Pancreas (tissue), 10 donors: ENCODE results near the gene ZNF677. TPM values are rescaled to one million over a fixed set of nuclear protein-coding genes. Genes with fewer than 3 reads are reported as not detected.
"Not testable (repeated sequence)": the region's sequence is repeated elsewhere in the genome, so short reads cannot be mapped to it uniquely, and the experiment has no call there.

Experiments
- ATAC-seq, 4 donors: fragments of 200-7000 bp; cut with Tn5 transposase; one replicate each; pipeline versions ENCODE4 v1.8.0 to v1.9.1; 2020; ENCODE audit warnings: mild to moderate bottlenecking in 4 of 4, moderate library complexity in 4 of 4
- DNase-seq, 6 donors: peaks; one replicate each; pipeline ENCODE4 v3.0.0-alpha.2; 2020
- FAIRE-seq: peaks from 2 replicates; lab custom pipeline; 2012; peaks lifted over from hg19 to GRCh38; lab: Jason Lieb, UNC
- H3K27ac ChIP-seq, 4 donors: fragments of 200-600 bp; sonication (generic); 1 replicate in 3 of 4; 2 replicates in 1 of 4; pipeline versions ENCODE4 v1.5.0 to v1.8.0; 2020
- H3K27me3 ChIP-seq, 4 donors: fragments of 200-600 bp; one replicate each; pipeline ENCODE4 v1.8.0; 2021
- H3K36me3 ChIP-seq, 3 donors: fragments of 200-600 bp; sonication (generic) in 1 of 3; one replicate each; pipeline versions ENCODE4 v1.5.0 to v1.8.0; 2020 to 2021
- H3K4me1 ChIP-seq, 3 donors: fragments of 200-600 bp; one replicate each; pipeline ENCODE4 v1.8.0; 2021
- H3K4me3 ChIP-seq, 4 donors: fragments of 200-600 bp; sonication (generic) in 2 of 4; one replicate each; pipeline versions ENCODE4 v1.5.0 to v1.8.0; 2020 to 2021
- H3K9me3 ChIP-seq, 4 donors: fragments of 200-600 bp; one replicate each; pipeline ENCODE4 v1.8.0; 2021
- WGBS, 2 donors: extraction: QIAGEN DNeasy Blood & Tissue Kit; methylation state at CpG; one replicate each; pipeline ENCODE4 v1.1.7; 2013; 5-methylcytosine and 5-hydroxymethylcytosine counted together
- intact Hi-C, 3 donors: fragments of 100-400 bp; cut with DNase I; formaldehyde crosslinking; loops; one replicate each; pipeline versions ENCODE4 v1.11.1 to v1.14.2; 2022
- polyA plus RNA-seq, 2 donors: library from polyadenylated mRNA; stranded (reverse); fragments of 200-250 nt; gene quantifications; one replicate each; pipeline ENCODE4 v1.2.3, GENCODE V29; 2013
- total RNA-seq, 6 donors: library from RNA; stranded (reverse); fragmentation: NEBNext Ultra II Directional in 4 of 6; extraction: Animal tissue kit (Norgen Biotek cat#: 25700) in 4 of 6; gene quantifications; one replicate each; pipeline versions ENCODE4 v1.2.1 to v1.2.4, GENCODE V29; 2021 to 2023
- TF ChIP-seq, protein P1 (sequence below), 4 donors: fragments of 200-600 bp; sonication (generic) in 3 of 4; IDR thresholded peaks; one replicate each; pipeline versions ENCODE4 v1.5.0 to v1.8.0; 2021; ENCODE audit warnings: antibody characterized with exemption in 4 of 4
- donor health status: healthy with polysubstance abuse.
- donor health status: DM: no; HTN: no; CAD: no; lungs with moderate emphysema.
- donor health status: DM: no; HTN: no; CAD: no.
- donor health status: control.
- donor health status: control.
- donor health status: Bipolar disorder and iron deficiency.
- donor health status: DM: yes; HTN: yes; CAD: no.
- donor health status: DM: no; HTN: no; CAD: no.
- donor health status: DM: no; HTN: no; CAD: no.
- donor health status: DM: yes; HTN: yes; CAD: no.

The ZNF677 gene
- total RNA-seq = 1 to 10 TPM; 2.6 to 9.7 (median 5.0) TPM
- polyA plus RNA-seq = 1 to 10 TPM; 3.0 to 5.8 TPM

DNA sequence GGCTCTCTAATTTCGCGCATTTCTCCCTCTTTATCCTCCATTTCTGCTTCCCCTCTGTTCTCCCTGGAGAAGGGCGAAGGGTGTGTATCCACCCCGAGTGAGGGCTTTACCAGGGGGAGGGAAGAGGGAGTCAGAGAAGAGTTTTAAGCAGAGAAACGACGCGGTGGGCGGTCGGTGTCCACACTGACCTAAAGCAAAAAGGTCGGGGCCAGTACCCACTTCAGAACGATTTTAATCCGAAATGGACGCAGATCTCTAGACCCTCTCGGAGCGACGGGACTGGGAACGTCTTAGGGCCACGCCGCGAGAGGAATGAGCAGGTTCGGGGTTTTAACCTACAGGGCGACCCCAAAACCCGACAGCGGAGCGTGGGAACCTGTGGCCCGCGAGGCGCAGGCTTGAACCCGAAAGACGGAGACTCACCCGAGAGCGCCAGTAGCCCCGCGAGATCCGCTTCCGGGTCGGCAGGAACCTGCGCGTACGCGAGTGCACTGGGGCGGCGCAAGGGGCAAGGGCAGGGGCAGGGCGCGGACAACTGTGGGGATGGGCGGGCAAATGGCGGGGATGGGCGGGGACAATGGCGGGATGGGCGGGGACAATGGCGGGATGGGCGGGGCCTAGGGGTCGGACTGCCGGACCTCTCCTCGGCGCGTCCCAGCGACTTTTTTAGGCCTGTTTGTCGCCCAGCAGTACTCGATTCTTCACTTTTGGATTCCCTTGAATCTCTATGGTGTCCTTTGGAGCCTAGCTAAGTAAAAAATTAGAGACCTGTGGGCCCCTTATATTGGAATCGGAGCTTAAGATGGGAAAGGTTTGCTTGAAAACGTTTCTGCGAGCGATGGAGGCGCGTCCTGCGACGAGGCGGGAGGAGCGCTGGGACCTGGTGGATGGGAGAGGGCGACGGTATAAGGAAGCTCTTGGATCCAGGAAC lies at the start of gene ZNF677:
Gene ZNF677 (minus strand): TSS at position 463 of the 931 bp plus-strand sequence. CDS start 3,323 bp downstream, outside the sequence.
- no peak for FAIRE-seq
- H3K4me1 ChIP-seq = no peaks in the 10 kb centered on the region
- H3K9me3 ChIP-seq = peaks cover 0 to 3% (median 0%) of the 10 kb centered on the region in 4 donors

DNA sequence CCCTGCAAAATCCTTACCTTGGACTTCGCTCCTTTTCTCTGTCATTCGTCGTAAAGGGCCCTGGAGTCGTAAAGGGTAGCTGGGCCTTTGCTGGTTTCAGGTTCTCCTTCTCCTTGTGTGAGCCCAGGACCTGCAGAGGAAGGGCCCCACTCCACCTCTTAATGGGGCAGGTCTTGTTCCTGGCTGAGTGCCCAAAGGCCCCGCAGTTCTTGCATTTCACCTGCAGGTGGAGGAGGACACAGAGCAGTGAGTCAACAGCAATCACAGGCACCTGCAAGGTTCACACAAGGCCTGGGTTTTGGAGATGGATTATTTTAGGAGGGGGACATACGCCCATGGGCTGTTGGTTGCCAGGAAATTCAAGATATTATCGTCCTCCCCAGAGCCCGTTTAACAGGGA lies 46.7 kb upstream of the ZNF677 start:
- intact Hi-C loops = not testable (repeated sequence)

More for the DNA sequence above, at the start of gene ZNF677:
- Histone ChIP-seq H3K27ac (peak within 1 kb of the TSS; percentile 8 to 66 (median 34)), H3K27me3 (no peaks in the 10 kb centered on the region), H3K36me3 (peaks cover 0 to 21% (median 13%) of the 10 kb centered on the region in 3 donors), H3K4me3 (peak within 1 kb of the TSS; percentile 70 to 83 (median 75))
- intact Hi-C loops = no loop called here
- WGBS, 2 donors = 2 to 3% methylated on average over 68 to 72 of the region's 72 CpGs
- DNase-seq (peak; percentile 80 to 96 (median 88)), ATAC-seq (peak; percentile 99 to 100 (median 100))
- TF ChIP-seq, protein P1, sequence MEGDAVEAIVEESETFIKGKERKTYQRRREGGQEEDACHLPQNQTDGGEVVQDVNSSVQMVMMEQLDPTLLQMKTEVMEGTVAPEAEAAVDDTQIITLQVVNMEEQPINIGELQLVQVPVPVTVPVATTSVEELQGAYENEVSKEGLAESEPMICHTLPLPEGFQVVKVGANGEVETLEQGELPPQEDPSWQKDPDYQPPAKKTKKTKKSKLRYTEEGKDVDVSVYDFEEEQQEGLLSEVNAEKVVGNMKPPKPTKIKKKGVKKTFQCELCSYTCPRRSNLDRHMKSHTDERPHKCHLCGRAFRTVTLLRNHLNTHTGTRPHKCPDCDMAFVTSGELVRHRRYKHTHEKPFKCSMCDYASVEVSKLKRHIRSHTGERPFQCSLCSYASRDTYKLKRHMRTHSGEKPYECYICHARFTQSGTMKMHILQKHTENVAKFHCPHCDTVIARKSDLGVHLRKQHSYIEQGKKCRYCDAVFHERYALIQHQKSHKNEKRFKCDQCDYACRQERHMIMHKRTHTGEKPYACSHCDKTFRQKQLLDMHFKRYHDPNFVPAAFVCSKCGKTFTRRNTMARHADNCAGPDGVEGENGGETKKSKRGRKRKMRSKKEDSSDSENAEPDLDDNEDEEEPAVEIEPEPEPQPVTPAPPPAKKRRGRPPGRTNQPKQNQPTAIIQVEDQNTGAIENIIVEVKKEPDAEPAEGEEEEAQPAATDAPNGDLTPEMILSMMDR (IDR thresholded peaks at IDR 0.05) = no peak

DNA sequence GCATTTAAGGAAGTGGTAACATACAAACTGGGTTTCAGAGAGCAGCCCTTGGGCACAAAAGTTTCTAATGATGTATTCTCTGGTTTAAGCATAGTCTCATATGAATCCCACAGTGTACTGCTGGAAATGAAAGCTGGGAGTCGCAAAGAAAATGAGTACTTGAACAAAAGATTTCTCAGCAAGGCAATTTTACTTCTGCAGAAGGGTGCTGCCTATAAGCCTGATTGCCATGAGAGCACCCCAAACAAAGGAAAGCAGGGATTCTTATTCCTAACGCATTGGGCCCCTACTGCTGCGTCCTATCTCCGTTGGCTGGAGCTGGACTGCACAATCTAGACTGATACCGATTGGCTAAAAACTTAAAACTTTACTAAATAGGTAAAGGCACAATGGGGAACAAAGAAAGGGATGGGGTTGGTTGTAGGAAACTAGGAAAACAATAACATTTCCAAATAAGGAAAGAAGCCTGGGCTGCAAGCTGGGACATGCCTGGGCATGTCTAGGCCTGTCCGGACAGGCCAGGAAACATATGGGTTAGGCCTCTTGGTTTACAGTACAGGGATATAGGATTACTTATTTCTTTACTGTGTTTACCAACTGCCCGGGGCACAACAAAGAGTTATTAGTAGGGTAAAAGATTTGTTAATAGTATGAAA lies 40.2 kb upstream of the ZNF677 start:
- intact Hi-C loops = no loop called here
- DNase-seq (no peak), ATAC-seq (no peak), FAIRE-seq (no peak)
- H3K9me3 ChIP-seq = peaks cover 0 to 4% (median 0%) of the 10 kb centered on the region in 4 donors
- H3K27ac ChIP-seq = no peak overlapping the region
- WGBS, 2 donors = 70 to 71% methylated on average over 7 of the region's 7 CpGs
- TF ChIP-seq, protein P1 (IDR thresholded peaks at IDR 0.05) = no peak
- H3K27me3 ChIP-seq = no peaks in the 10 kb centered on the region
- no peak overlapping the region for H3K4me3 ChIP-seq
- no peaks in the 10 kb centered on the region for H3K4me1 ChIP-seq
- no peaks in the 10 kb centered on the region for H3K36me3 ChIP-seq

More for the DNA sequence above, 46.7 kb upstream of the ZNF677 start:
- not testable (repeated sequence) for H3K27me3 ChIP-seq, H3K4me1 ChIP-seq, DNase-seq, ATAC-seq, H3K9me3 ChIP-seq, H3K36me3 ChIP-seq, H3K27ac ChIP-seq, H3K4me3 ChIP-seq, FAIRE-seq
- 5 to 22% methylated on average over 1 of the region's 8 CpGs for WGBS, 2 donors

DNA sequence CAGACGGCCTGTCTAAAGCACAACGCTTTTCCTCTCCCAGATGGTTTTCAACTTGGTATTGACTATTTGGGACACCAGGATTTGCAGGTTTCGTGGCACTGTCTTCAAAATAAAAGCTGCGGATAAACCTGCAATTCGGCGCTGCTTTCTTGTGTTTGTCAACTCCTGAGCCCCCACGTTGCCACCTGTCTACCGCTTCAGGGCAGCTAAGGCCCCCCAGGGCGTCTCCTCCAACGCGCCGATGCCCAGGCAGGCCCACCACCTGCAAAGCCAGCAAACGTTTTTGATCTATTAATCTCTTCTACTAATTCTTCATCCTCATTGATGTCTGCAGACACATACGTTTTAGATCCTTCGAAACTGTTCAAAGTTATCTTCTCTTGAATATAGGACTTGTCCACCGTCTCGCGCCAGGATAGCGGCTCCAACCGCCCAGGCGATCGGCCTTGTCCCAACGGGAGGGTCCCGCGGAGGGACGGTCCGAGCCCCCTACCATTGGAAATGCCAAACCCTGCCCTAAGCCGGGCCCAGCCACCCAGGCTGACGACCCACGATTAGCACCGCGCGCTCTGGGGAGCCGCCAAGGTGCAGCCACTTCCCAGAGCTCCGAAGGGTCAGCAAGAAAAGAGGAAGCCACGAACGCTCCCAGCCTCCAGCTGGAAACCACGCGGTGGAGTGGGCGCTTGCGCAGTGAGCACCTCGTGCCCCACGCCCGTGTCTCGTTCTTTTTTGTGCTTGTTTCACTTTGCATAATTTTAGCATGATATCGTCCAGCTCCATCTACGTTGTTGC lies 36.3 kb upstream of the ZNF677 start:
- TF ChIP-seq, protein P1 (IDR thresholded peaks at IDR 0.05) = no peak
- DNase-seq = no peak
- no peak for FAIRE-seq
- H3K36me3 ChIP-seq = no peaks in the 10 kb centered on the region
- H3K4me1 ChIP-seq = no peaks in the 10 kb centered on the region
- no peak overlapping the region for H3K27ac ChIP-seq
- peaks cover 0 to 4% (median 0%) of the 10 kb centered on the region in 4 donors for H3K9me3 ChIP-seq
- no peaks in the 10 kb centered on the region for H3K27me3 ChIP-seq
- no peak for ATAC-seq
- intact Hi-C loops = no loop called here
- WGBS, 2 donors = 81 to 85% methylated on average over 47 of the region's 47 CpGs
- no peak overlapping the region for H3K4me3 ChIP-seq

DNA sequence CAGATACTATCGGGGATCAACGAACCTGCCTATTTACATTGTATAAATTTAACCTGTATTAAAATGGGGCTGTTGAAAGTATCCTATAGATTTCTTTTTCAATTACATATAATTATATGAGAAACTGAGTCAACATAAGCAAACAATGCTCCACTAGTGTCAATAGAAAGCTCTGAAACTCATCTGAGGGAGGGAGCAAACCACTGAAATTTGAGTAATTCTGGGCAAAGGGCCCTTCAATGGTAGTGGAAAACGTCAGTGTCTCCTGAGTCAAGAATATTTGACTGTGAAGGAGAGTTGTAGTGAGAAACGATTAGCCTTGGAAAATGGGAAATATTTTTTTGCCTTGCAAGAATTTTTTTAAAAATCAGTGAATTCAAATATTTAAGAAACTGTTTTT lies 30.4 kb upstream of the ZNF677 start:
- H3K27ac ChIP-seq = no peak overlapping the region
- ATAC-seq (no peak), FAIRE-seq (no peak), DNase-seq (no peak)
- intact Hi-C loops = no loop called here
- H3K27me3 ChIP-seq = no peaks in the 10 kb centered on the region
- TF ChIP-seq, protein P1 (IDR thresholded peaks at IDR 0.05) = no peak
- H3K9me3 ChIP-seq = no peaks in the 10 kb centered on the region
- WGBS, 2 donors = 47 to 56% methylated on average over 4 of the region's 4 CpGs
- no peaks in the 10 kb centered on the region for H3K36me3 ChIP-seq
- no peaks in the 10 kb centered on the region for H3K4me1 ChIP-seq
- H3K4me3 ChIP-seq = no peak overlapping the region

DNA sequence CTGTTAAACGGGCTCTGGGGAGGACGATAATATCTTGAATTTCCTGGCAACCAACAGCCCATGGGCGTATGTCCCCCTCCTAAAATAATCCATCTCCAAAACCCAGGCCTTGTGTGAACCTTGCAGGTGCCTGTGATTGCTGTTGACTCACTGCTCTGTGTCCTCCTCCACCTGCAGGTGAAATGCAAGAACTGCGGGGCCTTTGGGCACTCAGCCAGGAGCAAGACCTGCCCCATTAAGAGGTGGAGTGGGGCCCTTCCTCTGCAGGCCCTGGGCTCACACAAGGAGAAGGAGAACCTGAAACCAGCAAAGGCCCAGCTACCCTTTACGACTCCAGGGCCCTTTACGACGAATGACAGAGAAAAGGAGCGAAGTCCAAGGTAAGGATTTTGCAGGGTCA lies 27.3 kb upstream of the ZNF677 start:
- H3K4me1 ChIP-seq, H3K27ac ChIP-seq, H3K27me3 ChIP-seq, ATAC-seq, H3K4me3 ChIP-seq, intact Hi-C loops, H3K36me3 ChIP-seq, H3K9me3 ChIP-seq, FAIRE-seq: not testable (repeated sequence)
- peak in 1 of 6 donors; percentile 40 for DNase-seq
- WGBS, 2 donors = 6 to 8% methylated on average over 1 of the region's 8 CpGs
